ENCODE data around the gene SUFU. TPM values are rescaled to one million over a fixed set of nuclear protein-coding genes. Genes with fewer than 3 reads are reported as not detected.
"Not testable (repeated sequence)": the region's sequence is repeated elsewhere in the genome, so short reads cannot be mapped to it uniquely, and the experiment has no call there.

SUFU gene
- total RNA-seq, 1 experiment from 2014 or later = 1.8 TPM

DNA sequence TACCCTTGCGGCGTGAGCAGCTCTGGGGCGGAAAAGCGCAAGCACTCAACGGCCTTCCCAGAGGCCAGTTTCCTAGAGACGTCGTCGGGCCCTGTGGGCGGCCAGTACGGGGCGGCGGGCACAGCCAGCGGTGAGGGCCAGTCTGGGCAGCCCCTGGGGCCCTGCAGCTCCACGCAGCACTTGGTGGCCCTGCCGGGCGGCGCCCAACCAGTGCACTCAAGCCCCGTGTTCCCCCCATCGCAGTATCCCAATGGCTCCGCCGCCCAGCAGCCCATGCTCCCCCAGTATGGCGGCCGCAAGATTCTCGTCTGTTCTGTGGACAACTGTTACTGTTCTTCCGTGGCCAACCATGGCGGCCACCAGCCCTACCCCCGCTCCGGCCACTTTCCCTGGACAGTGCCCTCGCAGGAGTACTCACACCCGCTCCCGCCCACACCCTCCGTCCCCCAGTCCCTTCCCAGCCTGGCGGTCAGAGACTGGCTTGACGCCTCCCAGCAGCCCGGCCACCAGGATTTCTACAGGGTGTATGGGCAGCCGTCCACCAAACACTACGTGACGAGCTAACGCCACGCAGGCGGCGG, 153.1 kb downstream of the SUFU start:
- in situ Hi-C loops (cut with HindIII; ENCODE audit: low pct_unique_long_range_greater_than_20kb, low sequenced_read_pairs) = no loop called here
- no peak for DNase-seq (ENCODE audit: low read depth, low spot score)

DNA sequence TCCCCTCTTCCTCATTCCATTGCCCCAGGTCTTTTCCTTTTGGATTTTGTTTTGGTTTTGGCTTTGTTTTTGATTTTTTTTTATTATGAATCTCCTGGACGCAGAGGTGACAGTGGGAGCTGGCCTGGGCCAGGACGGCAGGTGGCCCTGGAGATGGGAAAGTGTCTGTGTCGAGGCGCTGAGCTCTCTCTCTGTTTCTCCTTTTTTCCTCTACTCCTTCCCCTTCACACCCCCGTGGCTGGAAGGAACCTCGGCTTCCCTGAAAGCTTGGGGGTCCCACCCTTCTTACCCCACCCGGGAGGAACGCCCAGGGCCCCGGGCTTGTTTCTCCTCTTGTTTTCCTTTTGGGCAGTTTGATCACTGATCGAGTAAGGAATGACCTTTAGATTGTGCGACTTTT, 153.7 kb downstream of the SUFU start:
- DNase-seq (ENCODE audit: low read depth, low spot score) = no peak
- in situ Hi-C loops (cut with HindIII; ENCODE audit: low pct_unique_long_range_greater_than_20kb, low sequenced_read_pairs) = no loop called here

DNA sequence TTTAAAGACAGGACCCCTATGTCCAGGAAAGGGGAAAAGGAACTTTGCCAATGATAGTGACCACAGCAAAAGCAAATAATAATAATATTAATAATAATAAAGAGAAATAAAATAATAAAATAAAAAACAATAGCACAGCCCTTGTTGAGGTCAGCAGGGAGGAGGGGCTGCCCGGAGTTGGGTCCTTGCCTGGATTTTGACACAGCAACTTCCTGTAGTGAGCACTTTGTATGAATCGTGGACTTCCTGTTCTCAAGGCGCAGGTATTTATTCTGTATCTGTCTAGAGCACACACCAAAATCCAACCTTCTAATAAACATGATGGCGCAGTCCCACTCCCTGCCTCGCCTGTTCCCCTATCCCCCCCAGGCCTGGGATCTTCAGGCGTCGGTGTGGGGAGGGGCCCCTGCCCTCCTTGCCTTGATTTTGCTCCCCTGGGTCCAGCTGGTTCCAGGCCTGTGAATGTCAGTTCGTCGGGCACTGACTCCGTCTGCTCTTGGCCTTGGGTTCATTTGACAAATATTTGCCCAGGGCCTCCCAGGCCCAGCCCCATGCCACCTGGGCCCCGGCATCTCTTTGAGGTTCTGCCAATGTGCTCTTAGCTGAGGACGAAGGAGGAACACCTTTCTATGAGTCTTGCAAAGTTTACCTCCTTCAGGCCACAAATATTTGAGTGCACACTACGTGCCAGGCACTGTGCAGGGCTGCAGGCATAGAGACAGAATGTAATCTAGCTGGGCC, 154.4 kb downstream of the SUFU start:
- in situ Hi-C loops (cut with HindIII; ENCODE audit: low pct_unique_long_range_greater_than_20kb, low sequenced_read_pairs) = no loop called here
- DNase-seq (ENCODE audit: low read depth, low spot score) = no peak

DNA sequence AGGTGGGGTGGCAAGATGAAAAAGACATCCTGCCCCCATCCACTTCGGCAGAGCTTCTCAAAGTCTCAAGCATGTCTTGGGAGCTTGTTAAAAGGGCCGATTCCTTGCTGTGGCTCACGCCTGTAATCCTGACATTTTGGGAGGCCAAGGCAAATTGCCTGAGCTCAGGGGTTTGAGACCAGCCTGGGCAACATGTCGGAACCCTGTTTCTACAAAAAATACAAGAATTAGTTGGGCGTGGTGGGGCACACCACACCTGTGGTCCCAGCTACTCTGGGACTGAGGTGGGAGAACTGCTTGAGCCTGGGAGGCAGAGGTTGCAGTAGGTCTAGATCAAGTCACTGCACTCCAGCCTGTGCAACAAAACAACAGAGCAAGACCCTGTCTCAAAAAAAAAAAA, 155.0 kb downstream of the SUFU start:
- no peak for DNase-seq (ENCODE audit: low read depth, low spot score)
- in situ Hi-C loops (cut with HindIII; ENCODE audit: low pct_unique_long_range_greater_than_20kb, low sequenced_read_pairs) = no loop called here

DNA sequence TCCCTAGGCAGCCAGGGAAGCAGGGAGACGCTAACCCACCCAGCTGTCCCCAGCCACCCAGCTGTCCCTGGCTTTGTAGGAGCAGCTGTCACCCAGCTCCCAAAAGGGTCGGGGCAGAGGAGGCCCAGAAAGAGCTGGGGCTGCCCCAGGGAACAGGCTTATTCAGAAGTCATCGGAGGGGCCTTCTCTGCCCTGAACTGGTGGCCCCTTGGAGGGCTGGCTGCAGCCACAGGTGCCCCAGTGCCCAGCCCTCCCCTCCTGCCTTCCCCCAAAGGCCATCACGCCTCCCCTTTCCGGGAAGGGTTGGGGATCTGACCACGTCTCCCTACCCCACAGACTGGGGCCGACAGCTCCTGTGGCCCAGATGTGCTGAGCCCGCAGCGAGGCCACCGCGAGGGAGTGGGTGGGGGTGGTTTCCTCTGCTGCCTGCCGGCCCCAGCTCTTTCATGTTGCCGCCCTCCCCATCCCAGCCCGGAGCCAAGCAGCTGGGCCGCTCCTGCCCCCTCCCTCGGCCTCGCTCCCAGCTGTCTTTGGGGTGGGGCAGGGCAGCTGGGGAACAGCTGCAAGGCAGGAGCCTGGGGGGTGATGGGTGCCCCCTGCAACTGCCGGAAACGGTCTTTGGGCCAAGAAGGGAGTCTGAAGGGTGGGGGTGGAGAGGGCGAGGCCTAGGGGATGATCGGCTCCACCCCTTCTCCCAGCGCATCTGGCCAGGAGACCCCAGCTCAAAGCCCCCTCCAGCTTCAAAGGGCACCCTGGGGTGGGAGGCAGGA, 157.3 kb downstream of the SUFU start:
- in situ Hi-C loops (cut with HindIII; ENCODE audit: low pct_unique_long_range_greater_than_20kb, low sequenced_read_pairs) = no loop called here
- DNase-seq (ENCODE audit: low read depth, low spot score) = no peak

DNA sequence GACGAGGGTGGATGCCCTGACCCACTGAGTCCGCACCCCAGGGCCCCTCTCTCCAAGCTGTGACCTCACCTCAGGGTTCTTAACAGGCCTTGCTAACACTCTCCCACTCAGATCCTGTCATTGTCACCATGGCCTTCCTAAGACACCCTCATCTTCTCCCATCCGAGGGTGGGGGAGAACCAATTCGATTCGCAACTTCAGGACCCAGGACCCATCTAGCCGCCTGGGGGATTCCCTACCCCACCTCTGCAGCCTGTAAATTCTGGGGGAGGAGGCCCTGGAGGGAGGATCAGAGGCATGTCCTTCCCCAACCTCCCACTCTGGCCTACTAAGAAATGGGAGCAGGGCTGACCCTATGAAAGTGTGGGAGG, 157.9 kb downstream of the SUFU start:
- in situ Hi-C loops (cut with HindIII; ENCODE audit: low pct_unique_long_range_greater_than_20kb, low sequenced_read_pairs) = no loop called here

DNA sequence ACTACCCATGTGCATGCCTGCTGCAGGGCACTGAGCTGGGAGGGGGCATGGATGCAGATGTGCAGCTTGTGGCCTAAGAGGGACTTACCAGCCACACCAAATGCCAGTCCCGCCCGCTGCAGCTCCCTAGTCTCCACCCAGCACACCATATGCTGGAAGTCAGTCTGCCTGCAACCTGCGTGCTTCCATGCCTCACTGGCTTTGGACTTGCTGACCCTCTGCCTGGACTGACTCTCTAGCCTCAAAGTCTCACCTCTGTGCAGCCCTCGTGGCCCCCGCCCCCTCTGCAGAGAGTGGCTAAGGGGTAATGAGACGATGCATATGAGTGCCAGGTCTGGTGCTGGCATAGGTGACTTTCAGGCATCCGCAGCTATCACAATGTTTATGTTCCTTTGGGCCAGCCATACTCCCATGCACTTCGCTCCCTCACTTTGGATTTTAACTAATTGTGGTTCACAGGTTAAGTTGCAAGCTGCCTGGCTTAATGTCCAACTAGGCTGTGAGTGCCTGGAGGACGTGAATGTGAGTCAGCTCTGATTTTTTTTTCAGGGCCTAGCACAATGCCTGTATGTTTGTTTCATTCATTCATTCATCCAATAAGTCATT, 162.2 kb downstream of the SUFU start:
- in situ Hi-C loops (cut with HindIII; ENCODE audit: low pct_unique_long_range_greater_than_20kb, low sequenced_read_pairs) = no loop called here
- DNase-seq (ENCODE audit: low read depth, low spot score) = no peak

More for the DNA sequence above, 157.9 kb downstream of the SUFU start:
- DNase-seq (ENCODE audit: low read depth, low spot score) = no peak

DNA sequence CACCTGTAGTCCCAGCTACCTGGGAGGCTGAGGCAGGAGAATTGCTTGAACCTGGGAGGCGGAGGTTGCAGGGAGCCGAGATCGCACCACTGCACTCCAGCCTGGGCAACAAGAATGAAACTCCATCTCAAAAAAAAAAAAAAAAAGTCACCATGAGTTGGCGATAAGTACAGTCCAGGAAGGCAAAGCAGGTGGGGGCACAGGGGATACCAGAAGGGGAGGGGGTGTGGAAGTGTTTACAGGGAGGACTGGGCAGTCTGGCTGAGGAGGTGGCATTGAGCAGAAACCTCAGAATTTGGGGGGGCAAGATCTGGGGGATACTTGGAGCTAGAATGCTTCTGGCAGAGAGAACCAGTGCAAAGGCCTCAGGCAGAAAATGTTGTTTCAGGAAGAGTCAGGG, 163.6 kb downstream of the SUFU start:
- in situ Hi-C loops (cut with HindIII; ENCODE audit: low pct_unique_long_range_greater_than_20kb, low sequenced_read_pairs); DNase-seq (ENCODE audit: low read depth, low spot score): not testable (repeated sequence)

DNA sequence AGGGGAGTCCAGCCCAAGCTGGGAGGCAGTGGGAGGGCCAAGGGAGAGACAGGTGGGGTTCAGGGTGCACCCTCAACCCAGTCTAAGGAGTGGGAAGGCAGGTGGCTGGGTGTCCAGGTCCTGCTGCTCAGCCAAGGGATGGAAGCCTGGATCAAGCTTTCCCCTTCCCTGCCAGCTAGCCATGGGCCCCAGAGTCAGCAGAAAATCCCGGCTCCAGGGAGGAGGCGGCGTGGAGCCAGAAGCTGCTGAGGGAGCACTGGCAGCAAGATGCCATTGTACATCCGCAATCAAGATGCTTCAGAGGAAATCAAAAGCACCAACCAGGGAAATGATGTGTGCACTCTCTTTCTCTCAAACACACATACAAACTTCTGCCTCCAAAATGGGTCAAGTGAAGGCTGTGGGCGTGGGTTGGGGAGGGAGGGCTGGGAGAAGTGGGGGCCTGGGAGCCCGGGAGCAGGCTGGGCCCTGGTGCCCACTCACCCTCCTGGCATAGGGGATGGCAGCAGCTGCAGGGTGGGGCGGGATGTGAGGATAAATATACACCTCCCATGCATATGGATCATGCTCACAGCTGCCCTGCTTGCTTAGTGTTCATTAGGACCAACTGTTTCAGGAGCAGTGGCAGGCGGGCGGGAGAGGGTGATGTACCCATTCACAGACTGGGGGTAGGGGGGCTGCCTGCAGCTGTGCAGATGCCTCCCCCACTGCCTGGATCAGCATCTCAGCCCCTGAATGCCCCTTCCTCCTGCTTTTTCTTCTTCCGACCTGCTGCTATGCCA, 164.7 kb downstream of the SUFU start:
- in situ Hi-C loops (cut with HindIII; ENCODE audit: low pct_unique_long_range_greater_than_20kb, low sequenced_read_pairs) = no loop called here
- no peak for DNase-seq (ENCODE audit: low read depth, low spot score)

DNA sequence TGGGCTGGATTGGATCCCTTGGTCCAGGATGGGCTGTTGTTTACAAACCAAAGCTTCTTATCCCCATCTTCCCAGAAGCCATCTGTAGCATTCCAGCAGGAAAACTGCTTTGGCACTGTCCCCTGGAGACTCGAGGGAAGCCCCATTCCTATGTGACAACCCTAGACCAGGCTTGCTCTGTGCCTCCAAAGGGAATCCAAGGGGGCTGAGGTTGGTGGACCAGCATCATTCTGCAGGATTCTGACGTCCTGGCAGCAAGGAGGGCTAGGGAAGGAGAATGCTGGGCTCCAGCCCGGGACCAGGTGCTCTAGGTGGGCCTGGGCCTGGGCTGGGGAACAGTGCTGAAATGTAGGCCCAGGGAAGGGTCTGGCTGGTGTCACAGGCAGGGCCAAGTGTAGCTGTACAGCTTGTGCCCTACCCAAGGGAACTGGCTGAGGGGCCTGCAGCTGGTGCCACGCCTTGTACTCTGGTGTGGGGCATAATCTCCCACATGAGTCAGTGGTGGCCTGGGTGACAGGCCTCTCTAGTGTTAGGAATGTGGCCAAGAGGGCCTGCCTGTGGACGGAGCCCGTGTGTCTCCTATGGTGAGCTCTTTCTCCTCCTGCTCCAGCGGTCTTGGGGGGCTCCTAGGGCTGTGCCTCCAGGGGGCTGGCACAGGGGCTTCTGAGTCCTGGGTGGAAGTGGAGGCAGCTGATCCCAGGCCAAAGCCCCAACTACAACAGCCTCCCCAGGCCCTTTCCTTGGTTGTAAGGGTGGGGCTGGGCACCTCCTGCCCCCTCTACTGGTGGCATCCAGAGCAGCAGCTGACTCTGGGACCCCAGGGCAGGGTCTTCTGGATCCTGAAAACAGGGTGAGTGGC, 165.7 kb downstream of the SUFU start:
- no peak for DNase-seq (ENCODE audit: low read depth, low spot score)
- in situ Hi-C loops (cut with HindIII; ENCODE audit: low pct_unique_long_range_greater_than_20kb, low sequenced_read_pairs) = no loop called here

DNA sequence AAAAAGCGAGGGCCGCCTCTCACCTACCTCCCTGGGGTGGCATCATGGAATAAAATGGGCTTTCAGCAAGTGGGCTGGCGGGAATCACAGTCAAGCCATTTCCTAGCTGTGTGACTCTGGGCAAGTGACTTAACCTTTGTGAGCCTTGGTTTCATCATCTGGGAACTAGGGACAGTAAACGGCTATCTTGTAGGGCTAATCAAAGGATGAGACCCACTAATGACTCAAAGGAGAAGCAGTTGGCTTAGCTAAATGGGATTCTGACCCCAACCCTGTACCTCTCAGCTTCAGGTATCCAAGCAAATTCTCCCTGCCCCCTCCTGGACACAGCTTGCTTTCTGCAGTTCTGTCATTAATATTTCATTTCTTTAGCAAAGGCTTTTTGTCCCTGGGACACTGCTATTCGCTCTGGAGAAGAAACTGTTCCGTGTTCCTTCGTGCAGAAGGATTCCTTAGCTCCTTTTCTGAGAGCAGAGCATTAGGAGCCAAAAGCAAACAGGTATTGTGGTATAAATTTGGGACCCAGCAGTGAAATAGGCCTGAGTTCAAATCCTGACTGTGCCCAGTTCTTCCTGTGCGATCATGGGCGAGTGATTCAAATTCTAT, 166.4 kb downstream of the SUFU start:
- in situ Hi-C loops (cut with HindIII; ENCODE audit: low pct_unique_long_range_greater_than_20kb, low sequenced_read_pairs) = no loop called here
- DNase-seq (ENCODE audit: low read depth, low spot score) = no peak

DNA sequence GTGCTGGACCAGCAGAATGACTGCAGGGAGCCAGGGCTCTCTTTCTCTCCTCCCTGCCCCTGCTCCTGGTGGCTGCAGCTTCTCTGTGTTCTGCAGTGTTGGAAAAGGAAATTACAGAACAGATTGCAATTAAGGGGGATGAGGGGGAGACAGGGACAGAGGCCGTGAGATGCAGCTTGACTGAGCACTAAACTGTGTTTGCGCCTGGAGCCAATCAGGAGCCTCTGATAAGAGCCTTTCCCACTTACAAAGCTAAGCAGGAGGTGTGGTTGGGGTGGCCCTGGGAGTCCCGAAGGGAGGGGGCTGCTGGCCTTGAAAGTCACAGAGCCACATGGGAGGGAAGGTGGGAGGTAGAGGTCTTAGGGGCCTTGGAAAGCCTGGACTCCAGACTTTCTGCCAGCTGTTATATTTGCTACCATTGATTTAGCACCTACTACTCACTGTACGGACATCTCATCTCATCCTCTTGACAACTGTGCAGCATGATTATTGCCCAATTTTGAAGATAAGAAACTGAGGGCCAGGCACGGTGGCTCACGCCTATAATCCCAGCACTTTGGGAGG, 167.2 kb downstream of the SUFU start:
- no peak for DNase-seq (ENCODE audit: low read depth, low spot score)
- in situ Hi-C loops (cut with HindIII; ENCODE audit: low pct_unique_long_range_greater_than_20kb, low sequenced_read_pairs) = no loop called here

DNA sequence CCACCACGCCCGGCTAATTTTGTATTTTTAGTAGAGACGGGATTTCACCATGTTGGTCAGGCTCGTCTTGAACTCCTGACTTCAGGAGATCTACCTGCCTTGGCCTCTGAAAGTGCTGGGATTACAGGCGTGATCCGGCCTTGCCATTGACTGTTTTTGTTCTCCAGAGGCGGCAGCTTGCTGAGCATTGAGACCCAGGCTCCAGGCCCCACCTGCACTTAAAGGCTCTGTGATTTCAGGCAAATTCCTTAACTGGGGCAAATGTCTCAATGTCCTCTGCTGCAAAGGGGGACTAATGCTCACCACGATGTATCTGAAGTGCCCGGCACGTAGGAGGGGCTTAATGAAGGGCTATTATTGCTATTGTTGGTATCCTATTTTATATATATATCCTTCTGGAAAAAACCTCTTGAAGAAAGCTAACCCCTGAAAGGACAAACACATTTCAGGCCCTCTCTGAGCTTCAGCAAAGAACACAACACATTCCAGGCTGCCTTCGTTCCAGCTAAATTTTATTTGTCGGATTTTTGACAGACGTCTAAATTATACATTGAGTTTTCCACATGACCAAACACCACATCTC, 169.6 kb downstream of the SUFU start:
- in situ Hi-C loops (cut with HindIII; ENCODE audit: low pct_unique_long_range_greater_than_20kb, low sequenced_read_pairs) = no loop called here
- DNase-seq (ENCODE audit: low read depth, low spot score) = no peak

DNA sequence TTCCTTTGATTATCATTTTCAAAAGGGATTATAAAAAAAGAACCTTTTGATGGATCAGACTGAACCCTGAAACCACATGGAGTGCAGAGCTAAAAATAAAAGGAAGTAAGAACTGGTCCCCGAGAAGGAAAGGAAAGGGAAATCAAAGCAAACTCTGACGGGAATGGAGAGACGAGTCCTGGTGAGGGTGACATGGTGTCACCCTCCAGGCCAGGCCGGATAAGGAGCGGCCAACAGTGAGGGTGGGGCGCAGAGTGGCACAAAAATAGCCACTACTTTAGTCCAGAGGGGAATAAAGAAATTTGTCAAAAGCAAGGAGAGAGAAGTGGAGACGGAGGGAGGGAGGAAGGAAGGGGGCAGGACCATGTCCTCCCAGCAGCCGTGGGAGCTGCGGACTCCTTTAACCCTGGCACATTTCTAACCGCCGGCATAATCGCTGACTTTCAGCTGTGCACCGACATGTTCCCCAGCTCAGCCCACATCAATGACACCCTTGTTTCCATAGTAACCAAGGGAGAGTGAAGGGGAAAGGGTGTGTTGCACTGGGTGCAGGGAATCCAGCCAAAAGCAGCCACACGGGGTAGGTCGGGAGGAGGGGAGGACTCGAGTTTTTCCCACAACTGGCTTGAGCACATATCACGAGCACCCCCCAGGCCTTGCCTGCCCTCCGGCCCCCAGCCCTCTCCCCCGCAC, 170.2 kb downstream of the SUFU start:
- DNase-seq (ENCODE audit: low read depth, low spot score) = no peak
- in situ Hi-C loops (cut with HindIII; ENCODE audit: low pct_unique_long_range_greater_than_20kb, low sequenced_read_pairs) = no loop called here

DNA sequence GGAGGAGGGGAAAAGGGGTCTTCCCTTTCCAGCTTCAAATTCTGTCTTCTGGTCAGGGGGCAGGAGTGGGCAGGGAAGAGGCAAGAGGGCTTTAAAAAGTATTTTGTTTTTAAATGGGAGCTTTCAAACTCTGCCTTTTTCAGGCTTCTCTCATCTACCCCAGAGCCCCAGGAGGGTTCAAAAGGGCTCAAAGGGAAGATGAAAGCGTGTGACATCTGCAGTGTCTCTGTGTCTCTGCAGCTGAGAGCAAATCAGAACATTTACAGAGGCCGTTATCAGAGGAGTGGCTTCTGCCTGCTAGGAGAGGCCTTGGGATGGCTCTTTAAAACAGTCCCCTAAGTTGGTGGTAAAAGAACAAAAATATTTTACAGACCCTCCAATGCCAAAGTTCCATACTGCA, 170.8 kb downstream of the SUFU start:
- in situ Hi-C loops (cut with HindIII; ENCODE audit: low pct_unique_long_range_greater_than_20kb, low sequenced_read_pairs) = no loop called here
- no peak for DNase-seq (ENCODE audit: low read depth, low spot score)
